Vagina (tissue), 2 donors: Measurements from ENCODE around the gene SLC12A7.

Experiments
- CTCF ChIP-seq, 3 experiments: fragments of 450-650 bp in 2 of 3; fragments of 200-600 bp in 1 of 3; sonication (generic) in 1 of 3; IDR thresholded peaks; one replicate each; pipeline ENCODE4 v1.5.1; 2017 to 2019; ENCODE audit warnings: antibody characterized with exemption in 3 of 3, mild to moderate bottlenecking in 2 of 3, moderate library complexity in 2 of 3
- POLR2A ChIP-seq, 2 donors: fragments of 450-650 bp; IDR thresholded peaks; one replicate each; pipeline ENCODE4 v1.6.1; 2017; ENCODE audit warnings: antibody characterized with exemption in 2 of 2, mild to moderate bottlenecking in 2 of 2, moderate library complexity in 2 of 2
- POLR2AphosphoS5 ChIP-seq, 2 donors: sonication (generic); formaldehyde crosslinking; IDR thresholded peaks; one replicate each; pipeline ENCODE4 v1.9.0; 2017; ENCODE audit warnings: antibody characterized with exemption in 2 of 2, mild to moderate bottlenecking in 2 of 2, low read depth in 1 of 2; ENCODE audit not compliant: insufficient read depth in 1 of 2

DNA sequence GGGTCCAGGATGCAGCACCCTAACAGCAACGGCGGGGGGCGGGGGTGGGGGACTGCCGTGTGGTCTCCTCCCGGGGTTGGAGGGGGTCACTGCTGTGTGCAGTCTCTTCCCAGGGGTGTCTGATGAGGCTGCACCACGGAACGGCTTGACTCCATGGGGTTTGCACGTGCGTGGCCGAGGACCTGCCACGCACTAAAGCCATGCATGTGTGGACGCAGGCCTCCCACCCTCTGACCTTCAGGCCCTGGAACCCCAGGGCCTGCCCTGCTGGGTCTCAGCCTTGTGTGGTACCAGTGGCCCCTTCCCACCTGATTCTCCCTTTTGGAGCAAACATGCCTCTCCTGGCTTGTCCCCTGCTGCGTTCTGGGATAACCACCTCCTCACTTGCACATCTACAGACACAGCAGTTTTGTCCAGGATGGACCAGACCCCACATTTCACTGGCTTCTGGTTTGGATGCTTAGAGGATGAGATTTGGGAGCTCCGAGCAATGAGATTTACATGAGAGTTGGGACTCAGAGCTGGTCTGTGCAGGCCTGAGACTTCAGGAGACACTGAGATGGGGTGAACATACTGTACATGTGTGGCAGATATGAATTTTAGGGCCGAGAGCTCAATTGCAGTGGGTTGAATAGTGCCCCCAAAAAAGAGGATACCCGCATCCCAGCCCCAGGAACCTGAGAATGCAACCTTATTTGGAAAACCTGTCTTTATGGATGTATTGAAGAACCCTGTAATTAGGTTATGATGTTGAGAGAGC lies 45.8 kb downstream of the SLC12A7 start:
- TF ChIP-seq POLR2A (IDR thresholded peaks at IDR 0.05) (no peak), CTCF (IDR thresholded peaks at IDR 0.05) (no peak), POLR2AphosphoS5 (IDR thresholded peaks at IDR 0.05; ENCODE audit: insufficient read depth in 1 of 2, low read depth in 1 of 2) (no peak)
